Cardiac atrium fibroblast (primary cell): ENCODE measurements around the gene SLC9B2. TPM values are rescaled to one million over a fixed set of nuclear protein-coding genes. Genes with fewer than 3 reads are reported as not detected.

ENCODE experiments used
- total RNA-seq: library from RNA; depleted of rRNA; stranded (reverse); fragments of >200 nt; gene quantifications from 2 replicates; pipeline ENCODE4 v1.2.3, GENCODE V29; 2015

The SLC9B2 gene, protein sequence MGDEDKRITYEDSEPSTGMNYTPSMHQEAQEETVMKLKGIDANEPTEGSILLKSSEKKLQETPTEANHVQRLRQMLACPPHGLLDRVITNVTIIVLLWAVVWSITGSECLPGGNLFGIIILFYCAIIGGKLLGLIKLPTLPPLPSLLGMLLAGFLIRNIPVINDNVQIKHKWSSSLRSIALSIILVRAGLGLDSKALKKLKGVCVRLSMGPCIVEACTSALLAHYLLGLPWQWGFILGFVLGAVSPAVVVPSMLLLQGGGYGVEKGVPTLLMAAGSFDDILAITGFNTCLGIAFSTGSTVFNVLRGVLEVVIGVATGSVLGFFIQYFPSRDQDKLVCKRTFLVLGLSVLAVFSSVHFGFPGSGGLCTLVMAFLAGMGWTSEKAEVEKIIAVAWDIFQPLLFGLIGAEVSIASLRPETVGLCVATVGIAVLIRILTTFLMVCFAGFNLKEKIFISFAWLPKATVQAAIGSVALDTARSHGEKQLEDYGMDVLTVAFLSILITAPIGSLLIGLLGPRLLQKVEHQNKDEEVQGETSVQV
- total RNA-seq = 16.8 and 17.9 TPM in 2 replicates

DNA sequence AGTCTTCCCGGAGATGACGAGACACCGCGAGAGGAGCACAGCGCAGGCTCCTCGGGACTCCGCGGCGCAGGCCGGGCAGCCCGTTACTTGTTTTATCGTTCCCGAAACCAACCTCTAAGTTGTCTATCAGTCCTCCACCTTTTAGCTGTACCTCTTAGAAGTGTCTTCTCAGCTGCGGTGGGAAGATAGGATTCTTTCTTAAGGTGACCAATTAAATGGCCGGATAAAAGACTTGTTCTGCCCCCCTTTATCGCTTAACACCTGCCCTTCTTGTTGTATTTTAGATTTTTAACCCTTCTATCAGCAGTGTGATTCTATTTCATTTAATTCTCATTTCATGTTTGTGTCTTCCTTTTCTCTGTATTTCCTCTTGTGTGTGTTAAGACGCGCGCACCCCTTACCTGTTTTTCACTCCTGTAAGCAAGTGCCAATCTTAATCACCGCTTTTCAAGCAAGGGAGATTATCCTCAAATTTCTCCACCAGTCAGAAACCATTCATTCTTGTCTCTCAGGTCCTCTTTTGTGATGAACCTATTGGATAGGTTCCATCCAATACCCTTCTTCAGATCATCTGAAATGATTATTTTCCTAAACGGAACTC, at the start of gene SLC9B2:
Gene SLC9B2, minus strand, starts transcription at position 15 of the 601 bp plus-strand sequence. CDS start 9,211 bp downstream, outside the sequence.

DNA sequence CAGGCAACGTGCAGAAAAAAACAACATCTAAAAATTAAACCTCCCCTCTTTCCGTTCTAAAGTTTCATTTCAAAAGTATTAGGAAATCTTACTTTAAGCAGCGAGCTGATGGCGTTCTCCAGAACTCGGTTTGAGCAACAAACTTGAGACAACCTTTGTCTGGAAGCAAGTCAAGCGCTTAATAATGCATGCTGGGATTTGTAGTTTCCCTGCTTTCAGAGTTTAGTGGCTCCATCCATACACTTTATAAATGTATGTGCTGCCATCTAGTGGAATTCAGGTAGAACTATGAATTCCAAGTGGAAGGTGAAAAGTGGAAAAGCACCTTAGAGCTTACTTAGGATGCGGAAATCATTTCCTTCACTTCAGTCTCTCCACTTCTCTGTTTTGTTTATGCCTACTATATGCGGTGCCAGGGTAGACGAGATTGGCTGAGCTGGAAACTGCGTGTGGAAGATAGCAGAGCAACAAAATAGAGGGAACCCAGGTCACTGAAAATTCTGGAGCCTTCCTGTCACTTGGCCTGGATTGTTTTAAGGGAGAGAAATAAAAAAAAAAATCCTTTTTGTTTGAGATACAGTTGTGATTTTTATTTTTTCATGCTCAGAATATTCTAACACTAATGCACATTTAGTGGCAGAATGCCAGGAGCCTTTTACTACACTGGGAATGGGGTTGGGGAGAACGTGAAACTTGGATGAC, 23.3 kb upstream of the SLC9B2 start, which contains the start of gene BDH2:
Gene BDH2, minus strand, starts transcription at position 144 of the 702 bp plus-strand sequence. CDS start 3,580 bp downstream, outside the sequence.

GRCh38 chr4:103019308-103020124, 57.0 kb downstream of the SLC9B2 start, which contains the start of gene SLC9B1:
TSS of gene SLC9B1 (minus strand) at chr4:103019705. CDS start at chr4:102991711, 27,994 bp downstream.

Other genes starting within 250 kb of the SLC9B2 start
- gene UBE2D3, start 249.2 kb downstream of the SLC9B2 start, total RNA-seq = 249 and 268 TPM in 2 replicates
- gene CISD2, start 207.8 kb downstream of the SLC9B2 start, total RNA-seq = 19.0 and 22.8 TPM in 2 replicates
- 0.72 and 1.3 TPM in 2 replicates for gene SLC9B1, start 57.1 kb downstream of the SLC9B2 start, total RNA-seq
- gene BDH2, start 23.1 kb upstream of the SLC9B2 start, total RNA-seq = 32.7 and 41.8 TPM in 2 replicates
- 2.2 and 4.7 TPM in 2 replicates for gene CENPE, start 121.6 kb upstream of the SLC9B2 start, total RNA-seq